Esophagus squamous epithelium (tissue), 4 donors: ENCODE results near the gene S100A7.

Experiments
- POLR2A ChIP-seq, 4 donors: fragments of 450-650 bp; IDR thresholded peaks; one replicate each; pipeline ENCODE4 v1.6.1; 2017; ENCODE audit warnings: antibody characterized with exemption in 4 of 4, mild to moderate bottlenecking in 4 of 4, moderate library complexity in 3 of 4
- TF ChIP-seq, protein P1 (sequence below), 6 experiments: fragments of 450-650 bp in 4 of 6; fragments of 200-600 bp in 2 of 6; sonication (generic) in 2 of 6; IDR thresholded peaks; one replicate each; pipeline ENCODE4 v1.5.1; 2016 to 2019; ENCODE audit warnings: antibody characterized with exemption in 6 of 6, mild to moderate bottlenecking in 4 of 6, moderate library complexity in 4 of 6

DNA sequence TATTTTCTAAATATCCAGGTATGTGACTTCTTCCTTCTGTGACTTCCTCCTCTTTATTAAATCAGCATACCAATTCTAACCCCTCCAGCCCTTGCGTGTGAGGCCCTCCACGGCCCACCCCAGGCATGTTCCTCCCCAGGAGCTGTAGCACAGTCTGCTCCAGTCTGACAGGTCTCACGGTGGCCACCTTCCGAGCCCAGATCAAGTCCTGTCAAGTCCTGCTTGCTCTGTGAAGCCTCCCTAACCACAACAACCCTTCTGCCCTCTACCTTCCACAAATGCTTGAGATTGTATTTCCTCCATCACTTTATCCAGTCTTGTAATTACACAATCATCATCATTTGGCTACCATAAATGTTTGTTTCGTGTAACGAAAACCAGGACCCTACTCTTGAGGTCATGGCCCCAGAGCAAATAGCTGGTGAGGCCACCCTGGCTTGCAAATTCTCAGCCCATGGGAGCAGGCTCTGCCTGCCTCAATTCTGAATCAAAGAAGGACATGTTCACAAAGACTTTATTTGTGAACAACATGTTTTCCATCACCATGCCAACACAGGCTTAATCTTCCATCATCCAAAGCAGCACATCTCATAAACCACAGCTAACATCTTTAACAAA is 33.0 kb upstream of the S100A7 start:
- TF ChIP-seq, protein P1, sequence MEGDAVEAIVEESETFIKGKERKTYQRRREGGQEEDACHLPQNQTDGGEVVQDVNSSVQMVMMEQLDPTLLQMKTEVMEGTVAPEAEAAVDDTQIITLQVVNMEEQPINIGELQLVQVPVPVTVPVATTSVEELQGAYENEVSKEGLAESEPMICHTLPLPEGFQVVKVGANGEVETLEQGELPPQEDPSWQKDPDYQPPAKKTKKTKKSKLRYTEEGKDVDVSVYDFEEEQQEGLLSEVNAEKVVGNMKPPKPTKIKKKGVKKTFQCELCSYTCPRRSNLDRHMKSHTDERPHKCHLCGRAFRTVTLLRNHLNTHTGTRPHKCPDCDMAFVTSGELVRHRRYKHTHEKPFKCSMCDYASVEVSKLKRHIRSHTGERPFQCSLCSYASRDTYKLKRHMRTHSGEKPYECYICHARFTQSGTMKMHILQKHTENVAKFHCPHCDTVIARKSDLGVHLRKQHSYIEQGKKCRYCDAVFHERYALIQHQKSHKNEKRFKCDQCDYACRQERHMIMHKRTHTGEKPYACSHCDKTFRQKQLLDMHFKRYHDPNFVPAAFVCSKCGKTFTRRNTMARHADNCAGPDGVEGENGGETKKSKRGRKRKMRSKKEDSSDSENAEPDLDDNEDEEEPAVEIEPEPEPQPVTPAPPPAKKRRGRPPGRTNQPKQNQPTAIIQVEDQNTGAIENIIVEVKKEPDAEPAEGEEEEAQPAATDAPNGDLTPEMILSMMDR (IDR thresholded peaks at IDR 0.05), result peak in 2 of 6 experiments; percentile 24 to 42
- no peak for TF ChIP-seq POLR2A (IDR thresholded peaks at IDR 0.05)
